ENCODE measurements around the gene NHERF1. TPM values are rescaled to one million over a fixed set of nuclear protein-coding genes. Genes with fewer than 3 reads are reported as not detected.
A peak's percentile ranks its signal among the peaks of the same experiment; 100 is the strongest.

Gene NHERF1
- total and polyA plus RNA-seq, 4 donors: 18.3 to 58.2 (median 28.1) TPM

DNA sequence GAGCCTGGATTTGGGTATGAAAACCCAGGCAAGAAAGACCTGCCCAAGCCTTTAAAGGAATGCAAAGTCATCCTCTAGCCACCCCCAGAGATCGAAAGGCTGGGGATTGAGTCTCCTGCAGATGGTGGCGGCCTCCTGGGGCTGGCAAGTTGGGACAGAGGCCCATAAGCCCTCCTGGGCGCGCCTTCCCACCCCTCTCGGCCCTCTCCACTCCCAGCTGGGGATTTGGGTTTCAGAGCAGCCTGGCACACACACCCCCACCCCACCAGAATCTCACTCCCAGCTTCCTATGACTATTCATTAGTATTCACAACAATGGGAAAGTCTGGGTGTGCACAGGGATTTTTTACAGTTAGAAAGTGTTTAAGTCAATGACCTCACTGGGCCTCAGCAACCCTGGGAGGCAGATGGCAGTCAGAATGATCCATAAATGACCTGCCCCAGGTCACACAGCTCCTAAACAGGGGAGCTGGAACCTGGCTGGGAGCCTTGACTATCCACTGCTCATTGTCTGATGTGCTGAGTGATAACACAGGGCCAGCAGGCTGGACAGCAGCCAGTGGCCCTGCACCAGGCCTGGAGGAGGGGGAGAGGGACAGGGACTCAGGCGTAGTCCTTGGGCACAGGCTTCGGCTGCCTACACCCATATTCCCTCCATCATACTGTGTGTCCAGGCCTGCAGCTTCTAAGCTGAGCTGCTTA lies 12.1 kb downstream of the NHERF1 start:
- no peak overlapping the region for H3K27ac ChIP-seq (ENCODE audit: low read depth in 1 of 2, low read length in 1 of 2)
- H3K36me3 ChIP-seq (ENCODE audit: control insufficient read depth in 4 of 4, insufficient read depth in 4 of 4, low read length in 4 of 4): peaks cover 0 to 7% (median 0%) of the 10 kb centered on the region in 4 donors
- H3K4me1 ChIP-seq (ENCODE audit: control insufficient read depth in 5 of 5, insufficient read depth in 5 of 5, low read length in 5 of 5): peaks cover 8 to 82% (median 38%) of the 10 kb centered on the region in 5 donors
- ATAC-seq (ENCODE audit: insufficient read depth, low FRiP score) (no peak), DNase-seq (peak in 1 of 3 donors; percentile 40)
- peak overlapping the region in 1 of 2 donors; percentile 32 for H3K9ac ChIP-seq (ENCODE audit: insufficient read depth in 1 of 2, low read length in 2 of 2)
- TF ChIP-seq, protein P1, sequence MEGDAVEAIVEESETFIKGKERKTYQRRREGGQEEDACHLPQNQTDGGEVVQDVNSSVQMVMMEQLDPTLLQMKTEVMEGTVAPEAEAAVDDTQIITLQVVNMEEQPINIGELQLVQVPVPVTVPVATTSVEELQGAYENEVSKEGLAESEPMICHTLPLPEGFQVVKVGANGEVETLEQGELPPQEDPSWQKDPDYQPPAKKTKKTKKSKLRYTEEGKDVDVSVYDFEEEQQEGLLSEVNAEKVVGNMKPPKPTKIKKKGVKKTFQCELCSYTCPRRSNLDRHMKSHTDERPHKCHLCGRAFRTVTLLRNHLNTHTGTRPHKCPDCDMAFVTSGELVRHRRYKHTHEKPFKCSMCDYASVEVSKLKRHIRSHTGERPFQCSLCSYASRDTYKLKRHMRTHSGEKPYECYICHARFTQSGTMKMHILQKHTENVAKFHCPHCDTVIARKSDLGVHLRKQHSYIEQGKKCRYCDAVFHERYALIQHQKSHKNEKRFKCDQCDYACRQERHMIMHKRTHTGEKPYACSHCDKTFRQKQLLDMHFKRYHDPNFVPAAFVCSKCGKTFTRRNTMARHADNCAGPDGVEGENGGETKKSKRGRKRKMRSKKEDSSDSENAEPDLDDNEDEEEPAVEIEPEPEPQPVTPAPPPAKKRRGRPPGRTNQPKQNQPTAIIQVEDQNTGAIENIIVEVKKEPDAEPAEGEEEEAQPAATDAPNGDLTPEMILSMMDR (IDR thresholded peaks at IDR 0.05; ENCODE audit: control extremely low read depth, extremely low read depth): no peak
- no peaks in the 10 kb centered on the region for H3K9me3 ChIP-seq (ENCODE audit: control insufficient read depth in 4 of 4, insufficient read depth in 3 of 4, low read length in 3 of 4)
- H3K4me3 ChIP-seq: no peak overlapping the region
- no peaks in the 10 kb centered on the region for H3K27me3 ChIP-seq (ENCODE audit: control insufficient read depth in 3 of 3, insufficient read depth in 3 of 3, low read length in 2 of 3)
- WGBS, 2 donors: 60 to 67% methylated on average over 7 of the region's 7 CpGs

DNA sequence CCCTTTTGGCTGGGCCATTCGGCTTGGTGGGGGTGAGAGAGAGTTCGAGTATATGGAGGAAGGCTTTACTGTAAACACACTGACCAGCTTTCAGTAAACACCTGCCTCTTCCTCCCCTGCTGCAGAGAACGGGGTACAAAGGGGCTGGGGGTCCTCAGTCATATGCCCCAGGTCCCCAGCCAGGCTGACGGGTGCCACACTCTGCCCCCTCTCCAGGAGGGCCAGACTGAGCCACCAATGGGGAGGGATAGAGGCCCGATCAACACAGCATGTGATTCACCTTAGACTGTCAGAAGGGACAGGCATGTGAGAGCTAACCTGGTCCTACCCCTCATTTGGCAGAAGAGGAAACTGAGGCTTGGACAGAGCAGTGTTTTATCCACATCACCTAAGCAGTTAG lies 13.0 kb downstream of the NHERF1 start:
- TF ChIP-seq, protein P1 (IDR thresholded peaks at IDR 0.05; ENCODE audit: control extremely low read depth, extremely low read depth): no peak
- DNase-seq: no peak
- peaks cover 8 to 82% (median 38%) of the 10 kb centered on the region in 5 donors for H3K4me1 ChIP-seq (ENCODE audit: control insufficient read depth in 5 of 5, insufficient read depth in 5 of 5, low read length in 5 of 5)
- H3K9me3 ChIP-seq (ENCODE audit: control insufficient read depth in 4 of 4, insufficient read depth in 3 of 4, low read length in 3 of 4): no peaks in the 10 kb centered on the region
- no peak overlapping the region for H3K27ac ChIP-seq (ENCODE audit: low read depth in 1 of 2, low read length in 1 of 2)
- peaks cover 0 to 7% (median 0%) of the 10 kb centered on the region in 4 donors for H3K36me3 ChIP-seq (ENCODE audit: control insufficient read depth in 4 of 4, insufficient read depth in 4 of 4, low read length in 4 of 4)
- WGBS, 2 donors: 67 to 88% methylated on average over 5 of the region's 5 CpGs
- H3K9ac ChIP-seq (ENCODE audit: insufficient read depth in 1 of 2, low read length in 2 of 2): no peak overlapping the region
- no peak overlapping the region for H3K4me3 ChIP-seq
- ATAC-seq (ENCODE audit: insufficient read depth, low FRiP score): no peak
- H3K27me3 ChIP-seq (ENCODE audit: control insufficient read depth in 3 of 3, insufficient read depth in 3 of 3, low read length in 2 of 3): no peaks in the 10 kb centered on the region

DNA sequence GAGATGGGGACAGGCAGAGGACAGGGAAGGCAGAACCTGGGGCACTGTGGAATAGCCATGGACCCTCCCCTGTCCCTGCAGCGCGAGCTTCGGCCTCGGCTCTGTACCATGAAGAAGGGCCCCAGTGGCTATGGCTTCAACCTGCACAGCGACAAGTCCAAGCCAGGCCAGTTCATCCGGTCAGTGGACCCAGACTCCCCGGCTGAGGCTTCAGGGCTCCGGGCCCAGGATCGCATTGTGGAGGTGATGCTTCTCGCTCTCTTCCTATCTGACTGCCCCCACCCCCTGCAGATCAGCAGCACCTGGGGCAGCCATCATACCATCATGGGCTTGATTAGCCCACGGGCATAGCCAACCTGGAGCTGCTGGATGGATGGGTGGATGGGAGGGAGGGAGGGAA lies 13.5 kb downstream of the NHERF1 start:
- no peaks in the 10 kb centered on the region for H3K9me3 ChIP-seq (ENCODE audit: control insufficient read depth in 4 of 4, insufficient read depth in 3 of 4, low read length in 3 of 4)
- TF ChIP-seq, protein P1 (IDR thresholded peaks at IDR 0.05; ENCODE audit: control extremely low read depth, extremely low read depth): no peak
- no peak overlapping the region for H3K4me3 ChIP-seq
- H3K27me3 ChIP-seq (ENCODE audit: control insufficient read depth in 3 of 3, insufficient read depth in 3 of 3, low read length in 2 of 3): no peaks in the 10 kb centered on the region
- no peak for DNase-seq
- H3K9ac ChIP-seq (ENCODE audit: insufficient read depth in 1 of 2, low read length in 2 of 2): no peak overlapping the region
- peaks cover 0 to 7% (median 0%) of the 10 kb centered on the region in 4 donors for H3K36me3 ChIP-seq (ENCODE audit: control insufficient read depth in 4 of 4, insufficient read depth in 4 of 4, low read length in 4 of 4)
- 96 to 98% methylated on average over 10 to 11 of the region's 11 CpGs for WGBS, 2 donors
- H3K4me1 ChIP-seq (ENCODE audit: control insufficient read depth in 5 of 5, insufficient read depth in 5 of 5, low read length in 5 of 5): peaks cover 8 to 83% (median 41%) of the 10 kb centered on the region in 5 donors
- no peak overlapping the region for H3K27ac ChIP-seq (ENCODE audit: low read depth in 1 of 2, low read length in 1 of 2)
- ATAC-seq (ENCODE audit: insufficient read depth, low FRiP score): no peak

All from lung (tissue), 12 donors.